Skeletal muscle satellite cell (primary cell): ENCODE measurements around the gene AKT1.
A peak's percentile ranks its signal among the peaks of the same experiment; 100 is the strongest.

ENCODE experiments used
- H3K27me3 ChIP-seq: 2 replicates; pipeline ENCODE4 v1.7.0; 2013; ENCODE audit warnings: low read length; ENCODE audit not compliant: control insufficient read depth, insufficient read depth
- H3K36me3 ChIP-seq: 2 replicates; pipeline ENCODE4 v1.7.0; 2013; ENCODE audit warnings: mild to moderate bottlenecking, control low read depth, low read length; ENCODE audit not compliant: insufficient read depth
- H3K4me1 ChIP-seq: 2 replicates; pipeline ENCODE4 v1.7.0; 2013; ENCODE audit warnings: low read length; ENCODE audit not compliant: control insufficient read depth, insufficient read depth
- H3K4me2 ChIP-seq: 2 replicates; pipeline ENCODE4 v1.7.0; 2013; ENCODE audit warnings: mild to moderate bottlenecking, low read length
- H3K4me3 ChIP-seq: 2 replicates; pipeline ENCODE4 v1.7.0; 2013; ENCODE audit warnings: low read length
- H3K9ac ChIP-seq: 2 replicates; pipeline ENCODE4 v1.7.0; 2013; ENCODE audit warnings: mild to moderate bottlenecking, low read depth, low read length, moderate library complexity
- H3K9me3 ChIP-seq: replicated peaks from 2 replicates; pipeline ENCODE4 v1.7.0; 2013; ENCODE audit warnings: mild to moderate bottlenecking, control low read depth, low read length

AKT1 gene

DNA sequence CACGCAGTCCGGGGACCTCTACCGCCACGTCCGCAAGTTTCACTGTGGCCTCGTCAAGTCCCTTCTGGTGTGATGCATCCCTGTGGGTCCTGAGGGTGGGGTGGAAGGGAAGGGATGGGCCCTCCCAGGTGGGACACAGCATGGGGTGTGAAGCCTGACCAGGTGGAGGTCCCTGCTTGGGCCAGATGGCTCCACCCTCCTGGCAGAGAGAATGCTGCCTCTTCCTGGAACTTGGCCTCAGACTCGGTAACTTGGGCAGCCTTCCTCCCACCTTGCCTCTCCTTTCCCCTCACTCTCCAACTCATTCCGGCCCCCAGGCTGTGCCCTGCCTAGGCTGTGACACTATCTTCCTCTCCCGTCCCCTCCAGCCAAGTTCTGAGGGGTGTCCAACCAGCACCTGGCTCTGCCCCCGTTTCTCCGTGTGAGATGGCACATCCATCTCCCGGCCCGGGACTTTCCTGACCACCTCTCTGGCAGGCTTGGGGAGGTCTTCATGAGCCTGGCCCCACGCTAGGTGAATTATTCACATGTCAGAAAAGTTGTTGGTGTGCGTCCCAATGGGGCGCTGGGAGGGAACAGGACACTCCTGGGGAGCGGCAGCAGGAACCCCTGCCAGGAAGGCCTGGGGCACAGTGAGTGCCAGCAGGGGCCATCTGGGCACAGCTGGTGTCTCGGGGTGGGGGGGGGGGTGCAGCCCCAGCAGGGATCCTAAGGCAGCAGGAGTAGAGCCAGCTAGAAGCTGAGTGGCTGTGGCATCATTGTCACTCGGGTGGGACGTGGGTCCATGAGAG lies 7.0 kb upstream of the AKT1 start:
- Histone ChIP-seq H3K4me1 (peaks cover 39% of the 10 kb centered on the region), H3K9me3 (no peaks in the 10 kb centered on the region), H3K27me3 (no peaks in the 10 kb centered on the region), H3K9ac (no peak overlapping the region), H3K4me2 (no peak overlapping the region), H3K4me3 (no peak overlapping the region), H3K36me3 (no peaks in the 10 kb centered on the region)

DNA sequence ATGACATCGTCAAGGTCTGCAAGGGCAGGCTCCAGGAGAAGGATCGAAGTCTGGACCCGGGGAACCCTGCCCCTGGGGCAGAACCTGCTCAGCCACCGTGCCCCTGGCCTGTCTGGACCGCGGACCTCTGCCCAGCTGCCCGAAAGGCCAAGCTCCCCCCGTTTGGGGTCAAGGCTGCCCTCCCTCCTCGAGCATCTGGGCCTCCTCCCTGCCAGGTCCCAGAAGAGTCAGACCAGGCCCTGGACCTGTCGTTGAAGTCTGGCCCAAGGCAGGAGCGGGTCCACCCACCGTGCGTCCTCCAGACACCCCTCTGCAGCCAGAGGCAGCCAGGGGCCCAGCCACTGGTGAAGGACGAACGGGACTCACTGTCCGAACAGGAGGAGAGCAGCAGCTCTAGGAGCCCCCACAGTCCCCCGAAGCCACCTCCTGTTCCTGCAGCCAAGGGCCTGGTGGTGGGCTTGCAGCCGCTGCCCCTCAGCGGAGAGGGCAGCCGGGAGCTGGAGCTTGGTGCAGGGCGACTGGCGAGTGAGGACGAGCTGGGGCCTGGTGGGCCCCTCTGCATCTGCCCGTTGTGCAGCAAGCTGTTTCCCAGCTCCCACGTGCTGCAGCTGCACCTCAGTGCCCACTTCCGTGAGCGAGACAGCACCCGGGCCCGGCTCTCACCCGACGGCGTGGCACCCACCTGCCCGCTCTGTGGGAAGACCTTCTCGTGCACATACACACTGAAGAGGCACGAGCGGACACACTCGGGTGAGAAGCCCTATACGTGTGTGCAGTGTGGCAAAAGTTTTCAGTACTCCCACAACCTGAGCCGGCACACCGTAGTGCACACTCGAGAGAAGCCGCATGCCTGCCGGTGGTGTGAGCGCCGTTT lies 6.2 kb upstream of the AKT1 start:
- no peaks in the 10 kb centered on the region for H3K36me3 ChIP-seq
- peak overlapping the region; percentile 98 for H3K4me2 ChIP-seq
- H3K4me1 ChIP-seq, result peaks cover 44% of the 10 kb centered on the region
- H3K4me3 ChIP-seq, result peak overlapping the region; percentile 79
- no peaks in the 10 kb centered on the region for H3K27me3 ChIP-seq
- H3K9me3 ChIP-seq, result no peaks in the 10 kb centered on the region
- no peak overlapping the region for H3K9ac ChIP-seq

DNA sequence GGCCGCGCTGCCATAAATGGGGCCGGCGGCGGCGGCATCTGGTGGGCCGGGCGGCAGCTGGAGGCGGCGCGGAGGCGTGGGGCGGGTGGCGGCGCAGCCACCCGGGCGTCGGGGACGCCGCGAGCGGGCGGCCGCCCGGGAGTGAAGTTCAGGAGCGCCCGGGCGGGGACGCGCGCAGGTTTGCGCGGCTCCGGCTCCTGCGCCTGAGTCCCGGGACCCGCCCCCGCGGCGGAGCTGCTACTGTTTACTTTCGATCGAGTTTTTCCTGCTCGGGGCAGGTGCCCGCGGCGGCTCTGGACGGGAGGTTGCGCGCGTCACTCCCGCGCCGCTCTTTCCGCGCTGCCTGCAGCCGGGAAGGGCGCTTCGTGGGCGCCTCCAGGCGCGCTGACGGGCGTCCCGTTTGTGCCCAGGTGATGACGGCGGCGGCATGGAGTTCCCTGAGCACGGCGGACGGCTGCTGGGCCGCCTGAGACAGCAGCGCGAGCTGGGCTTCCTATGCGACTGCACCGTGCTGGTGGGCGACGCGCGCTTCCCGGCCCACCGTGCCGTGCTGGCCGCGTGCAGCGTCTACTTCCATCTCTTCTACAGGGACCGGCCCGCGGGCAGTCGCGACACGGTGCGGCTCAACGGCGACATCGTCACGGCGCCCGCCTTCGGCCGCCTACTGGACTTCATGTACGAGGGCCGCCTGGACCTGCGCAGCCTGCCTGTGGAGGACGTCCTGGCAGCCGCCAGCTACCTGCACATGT lies 5.4 kb upstream of the AKT1 start, which contains the start of gene ZBTB42:
Gene ZBTB42, plus strand, starts transcription at position 331 of the 749 bp plus-strand sequence. Its CDS starts 97 bp downstream, at position 428.
- Histone ChIP-seq H3K27me3 (no peaks in the 10 kb centered on the region), H3K4me3 (peak within 1 kb of the TSS; percentile 79), H3K4me1 (peaks cover 44% of the 10 kb centered on the region), H3K36me3 (no peaks in the 10 kb centered on the region), H3K9ac (peak within 1 kb of the TSS; percentile 69), H3K4me2 (peak within 1 kb of the TSS; percentile 98), H3K9me3 (no peaks in the 10 kb centered on the region)

DNA sequence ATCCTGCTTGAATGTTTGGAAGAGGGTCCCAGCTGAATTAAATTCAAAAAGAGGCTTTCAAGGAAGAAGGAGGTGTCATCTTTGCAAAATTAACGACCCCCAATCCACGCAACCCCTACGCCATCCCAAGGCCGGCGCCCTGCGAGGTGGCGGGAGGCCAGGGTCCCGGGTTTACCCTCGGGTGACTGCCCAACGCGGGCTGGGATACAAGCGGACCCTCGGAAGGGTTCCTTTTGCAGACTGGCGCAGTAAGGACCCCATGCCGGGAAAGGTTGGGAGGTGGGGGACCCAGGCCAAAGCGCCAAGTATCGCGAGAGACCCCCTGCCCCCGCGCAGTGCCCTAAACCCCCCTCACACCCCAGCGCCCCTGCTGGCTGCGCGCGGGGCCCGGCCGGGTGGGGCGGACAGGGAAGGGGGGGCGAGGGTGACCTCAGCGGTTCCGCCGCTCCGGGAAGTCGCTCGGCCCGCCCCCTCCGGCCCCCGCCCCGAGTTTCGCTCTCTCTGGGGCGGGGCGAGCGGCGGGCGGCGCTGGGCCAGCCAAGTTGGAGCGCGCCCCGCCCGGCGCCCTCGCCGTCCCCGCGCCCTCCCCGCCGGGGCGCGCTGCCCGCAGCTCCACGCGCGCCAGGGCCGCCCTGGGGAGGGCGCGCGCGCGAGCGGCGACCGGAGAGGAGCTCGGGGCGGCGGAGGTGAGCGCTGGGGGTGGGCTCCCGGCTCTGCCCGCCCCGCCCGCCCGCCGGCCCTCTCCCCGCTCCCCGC lies 4.6 kb upstream of the AKT1 start:
- H3K27me3 ChIP-seq, result no peaks in the 10 kb centered on the region
- H3K4me1 ChIP-seq, result peaks cover 39% of the 10 kb centered on the region
- H3K36me3 ChIP-seq, result no peaks in the 10 kb centered on the region
- H3K4me2 ChIP-seq, result peak overlapping the region; percentile 98
- peak overlapping the region; percentile 69 for H3K9ac ChIP-seq
- no peaks in the 10 kb centered on the region for H3K9me3 ChIP-seq
- H3K4me3 ChIP-seq, result peak overlapping the region; percentile 79

DNA sequence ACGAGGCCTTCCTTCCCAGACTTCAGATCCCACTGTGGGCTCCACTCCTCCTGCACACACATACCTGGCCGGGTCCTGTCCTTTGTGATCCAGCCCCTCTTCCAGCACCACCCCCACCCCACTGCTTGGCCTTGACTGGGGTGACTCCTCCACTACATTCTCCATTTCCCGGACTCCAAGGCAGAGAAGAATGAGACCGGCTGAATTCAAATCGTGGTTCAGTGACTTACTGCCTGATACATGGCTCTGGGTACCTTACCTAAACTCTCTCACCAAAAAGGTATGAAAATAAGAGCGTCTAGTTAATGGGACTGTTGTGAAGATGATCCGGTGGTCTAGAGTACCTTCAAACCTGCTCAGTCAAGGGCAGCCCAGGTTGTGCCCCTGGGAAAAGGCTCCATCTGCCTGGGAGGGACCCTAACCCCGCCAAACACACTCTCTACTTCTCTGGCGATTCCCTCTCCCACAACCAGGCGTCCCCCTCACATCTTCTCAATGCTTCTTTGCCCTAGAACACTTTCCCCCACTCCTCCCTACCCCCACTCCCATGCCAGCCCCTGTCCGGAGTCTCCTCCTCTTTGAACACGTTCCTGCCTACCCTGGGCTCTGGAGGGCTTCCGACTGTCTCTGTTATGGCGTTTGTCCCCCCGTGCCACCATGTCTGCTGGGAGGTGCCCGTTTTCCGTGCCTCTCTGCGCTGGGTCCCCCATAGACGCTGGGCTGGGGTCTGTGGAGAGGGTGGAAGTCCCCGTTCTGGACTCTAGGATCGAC lies 3.9 kb upstream of the AKT1 start:
- Histone ChIP-seq H3K4me1 (peaks cover 34% of the 10 kb centered on the region), H3K4me3 (no peak overlapping the region), H3K9ac (peak overlapping the region; percentile 69)

DNA sequence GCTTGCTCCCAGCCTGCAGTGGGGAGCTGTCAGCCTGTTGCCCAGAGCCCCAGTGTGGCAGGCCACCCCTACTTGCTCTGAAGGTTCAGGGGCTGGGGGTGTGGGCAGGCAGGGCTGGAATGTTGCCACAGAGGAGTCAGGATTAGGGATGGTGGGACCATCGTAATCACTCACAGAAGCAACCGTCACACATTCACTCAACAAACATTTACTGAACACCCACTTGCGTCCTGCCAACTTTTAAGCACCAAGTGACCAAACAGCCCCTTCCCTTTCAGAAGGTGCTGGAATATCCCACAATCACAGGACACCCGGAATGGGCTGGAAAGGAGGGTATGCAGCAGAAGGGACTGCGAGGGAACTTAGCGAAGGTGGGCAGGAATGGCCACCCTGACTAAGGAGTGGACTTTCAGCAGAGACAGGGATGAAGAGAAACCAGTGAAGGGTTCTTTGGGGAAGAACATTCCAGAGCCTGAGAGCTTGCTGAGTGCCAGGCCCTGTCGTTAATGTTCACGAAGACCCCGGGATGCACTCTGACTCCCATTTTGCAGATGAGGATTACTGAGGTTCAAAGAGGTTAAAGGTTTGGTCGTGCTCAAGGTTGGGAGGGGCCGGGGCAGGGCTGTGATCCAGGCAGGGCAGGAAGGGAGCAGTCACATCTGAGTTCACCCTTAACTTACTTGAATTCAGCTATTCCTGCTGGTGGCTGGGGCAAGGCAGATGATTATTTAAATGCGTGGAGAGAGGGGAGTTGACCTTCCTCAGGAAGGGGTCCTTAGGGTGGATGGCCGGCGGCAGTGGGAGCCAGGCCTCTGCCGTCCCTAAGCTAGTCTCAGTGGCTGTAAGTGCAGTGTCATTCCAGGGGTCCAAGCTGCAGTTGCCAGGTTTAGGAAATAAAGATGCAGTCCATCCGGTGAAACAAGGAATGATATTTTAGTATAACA lies 3.0 kb upstream of the AKT1 start:
- H3K36me3 ChIP-seq, result no peaks in the 10 kb centered on the region
- H3K4me1 ChIP-seq, result peaks cover 37% of the 10 kb centered on the region
- no peaks in the 10 kb centered on the region for H3K9me3 ChIP-seq
- H3K27me3 ChIP-seq, result no peaks in the 10 kb centered on the region
- no peak overlapping the region for H3K4me3 ChIP-seq
- no peak overlapping the region for H3K4me2 ChIP-seq
- no peak overlapping the region for H3K9ac ChIP-seq

More for the DNA sequence above, 3.9 kb upstream of the AKT1 start:
- no peaks in the 10 kb centered on the region for H3K36me3 ChIP-seq
- H3K9me3 ChIP-seq, result no peaks in the 10 kb centered on the region
- peak overlapping the region; percentile 98 for H3K4me2 ChIP-seq
- no peaks in the 10 kb centered on the region for H3K27me3 ChIP-seq

DNA sequence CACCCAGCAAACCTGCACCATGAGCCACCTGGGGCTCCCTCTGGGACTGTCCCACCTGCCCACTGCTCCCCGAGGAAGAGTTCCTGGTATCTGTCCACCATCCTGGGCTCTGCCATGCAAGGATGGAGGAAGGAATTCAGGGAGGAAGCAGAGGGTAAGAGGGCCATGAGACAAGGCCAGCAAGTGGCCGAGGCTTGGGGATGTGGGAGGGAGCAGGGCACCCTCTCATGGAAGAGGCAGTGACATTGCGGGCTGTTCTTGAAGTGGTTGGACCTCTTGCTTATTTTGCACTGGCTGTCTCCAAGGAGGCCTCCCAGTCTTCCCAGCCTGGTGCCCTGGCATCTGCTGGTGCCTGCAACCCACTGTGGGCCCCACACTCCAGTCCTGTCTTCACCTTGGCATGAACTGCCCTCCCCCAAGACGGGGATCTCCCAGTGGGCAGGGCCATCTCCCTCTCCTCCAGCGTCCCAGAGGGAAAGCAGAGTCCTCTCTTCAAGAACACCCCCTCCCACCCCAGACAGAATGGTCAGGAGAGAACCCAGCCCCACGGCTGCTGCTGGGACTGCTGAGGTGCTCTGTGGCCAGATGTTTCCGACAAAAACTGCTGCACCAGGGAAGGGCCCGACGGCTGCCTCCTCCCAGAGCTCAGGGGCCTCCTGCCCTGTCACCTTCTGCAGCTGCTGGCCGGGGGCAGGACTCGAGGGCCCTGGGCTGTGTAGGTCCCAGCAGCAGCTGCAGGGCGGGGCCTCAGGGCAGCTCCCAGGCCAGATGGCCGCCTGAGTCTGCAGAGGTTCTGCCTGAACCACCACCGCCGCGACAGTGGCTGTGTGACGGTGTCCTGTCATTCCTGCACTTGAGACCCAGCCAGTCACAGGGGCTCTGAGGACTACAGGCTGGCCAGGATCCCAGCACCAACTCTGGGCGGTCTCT lies 1.8 kb upstream of the AKT1 start:
- Histone ChIP-seq H3K4me1 (peaks cover 49% of the 10 kb centered on the region), H3K4me3 (no peak overlapping the region), H3K4me2 (no peak overlapping the region), H3K36me3 (no peaks in the 10 kb centered on the region), H3K27me3 (no peaks in the 10 kb centered on the region), H3K9ac (no peak overlapping the region), H3K9me3 (no peaks in the 10 kb centered on the region)

DNA sequence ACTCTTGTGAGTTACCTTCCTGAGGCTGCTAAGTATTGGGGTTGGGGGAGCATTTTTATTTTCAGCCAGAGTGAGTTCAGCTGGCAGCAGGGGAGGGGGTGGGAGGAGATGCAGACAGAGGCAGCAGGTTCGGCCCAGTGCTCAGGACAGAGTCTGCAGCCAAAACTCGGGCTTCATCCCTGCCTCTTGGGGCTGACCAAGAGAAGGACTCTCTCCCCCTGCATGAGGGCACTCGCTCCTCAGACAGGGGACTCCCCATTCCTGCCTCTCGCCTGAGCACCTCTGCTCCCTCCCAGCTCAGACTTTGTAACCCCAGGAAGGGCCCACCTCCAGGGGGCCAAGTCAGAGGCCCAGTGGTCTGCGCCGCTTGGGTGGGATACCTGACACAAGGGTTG lies 1.1 kb upstream of the AKT1 start:
- no peaks in the 10 kb centered on the region for H3K27me3 ChIP-seq
- no peaks in the 10 kb centered on the region for H3K9me3 ChIP-seq
- H3K4me1 ChIP-seq, result peaks cover 54% of the 10 kb centered on the region
- H3K4me2 ChIP-seq, result no peak overlapping the region
- H3K4me3 ChIP-seq, result no peak overlapping the region
- peaks cover 7% of the 10 kb centered on the region for H3K36me3 ChIP-seq
- no peak overlapping the region for H3K9ac ChIP-seq
